Naive B cell (primary cell): Measurements from ENCODE around the gene NETO2. TPM values are rescaled to one million over a fixed set of nuclear protein-coding genes. Genes with fewer than 3 reads are reported as not detected.
"Not testable (repeated sequence)": the region's sequence is repeated elsewhere in the genome, so short reads cannot be mapped to it uniquely, and the experiment has no call there.

ENCODE experiments used
- ATAC-seq, 2 donors: fragments of 150-1000 bp; cut with Tn5 transposase; 2 replicates each; pipeline ENCODE4 v1.10.0; 2021; ENCODE audit warnings: low read depth in 2 of 2, mild to moderate bottlenecking in 2 of 2, moderate library complexity in 2 of 2
- DNase-seq: peaks from one replicate; pipeline ENCODE4 v3.0.0; 2022
- H3K27ac Mint-ChIP-seq, 6 donors: one replicate each; pipeline ENCODE4 v1.8.0; 2020 to 2022; ENCODE audit warnings: mild to moderate bottlenecking in 6 of 6, mixed read lengths in 6 of 6, moderate library complexity in 5 of 6, inconsistent platforms in 2 of 6
- H3K27me3 Mint-ChIP-seq, 3 donors: one replicate each; pipeline ENCODE4 v1.8.0; 2021 to 2022; ENCODE audit warnings: mixed read lengths in 3 of 3, mild to moderate bottlenecking in 1 of 3
- H3K36me3 Mint-ChIP-seq, 2 donors: one replicate each; pipeline ENCODE4 v1.8.0; 2020 to 2022; ENCODE audit warnings: mixed read lengths in 2 of 2, inconsistent platforms in 1 of 2, mild to moderate bottlenecking in 1 of 2
- H3K4me1 Mint-ChIP-seq, 3 donors: one replicate each; pipeline ENCODE4 v1.8.0; 2020 to 2022; ENCODE audit warnings: mixed read lengths in 3 of 3, inconsistent platforms in 1 of 3, mild to moderate bottlenecking in 1 of 3, moderate library complexity in 1 of 3
- H3K4me3 Mint-ChIP-seq, 8 donors: one replicate each; pipeline ENCODE4 v1.8.0; 2020 to 2022; ENCODE audit warnings: mild to moderate bottlenecking in 8 of 8, mixed read lengths in 8 of 8, moderate library complexity in 8 of 8, inconsistent platforms in 2 of 8
- H3K9me3 Mint-ChIP-seq, 7 donors: one replicate each; pipeline ENCODE4 v1.8.0; 2020 to 2022; ENCODE audit warnings: mixed read lengths in 7 of 7, mild to moderate bottlenecking in 5 of 7, inconsistent platforms in 2 of 7, moderate library complexity in 1 of 7
- polyA plus RNA-seq, 6 donors: library from polyadenylated mRNA; unstranded; fragments of 300-500 nt; fragmentation: Illumina TruSeq; gene quantifications; one replicate each; pipeline ENCODE4 v1.2.3, GENCODE V29; 2021; ENCODE audit warnings: low read depth in 6 of 6

The NETO2 gene
- polyA plus RNA-seq, 6 donors from 2014 or later, result 0.37 to 3.6 (median 0.97) TPM

GRCh38 chr16:47056688-47057629, 86.8 kb downstream of the NETO2 start:
- Mint-ChIP-seq H3K27ac (no peak overlapping the region), H3K9me3 (peaks cover 0 to 6% (median 2%) of the 10 kb centered on the region in 7 donors), H3K36me3 (peaks cover 0 to 2% of the 10 kb centered on the region in 2 donors), H3K4me1 (no peaks in the 10 kb centered on the region), H3K27me3 (peaks cover 0 to 6% (median 0%) of the 10 kb centered on the region in 3 donors), H3K4me3 (no peak overlapping the region)
- DNase-seq (no peak), ATAC-seq (no peak)

- H3K27ac Mint-ChIP-seq, result peak overlapping the region in 1 of 6 donors; percentile 27
- not testable (repeated sequence) for DNase-seq, H3K4me1 Mint-ChIP-seq, H3K4me3 Mint-ChIP-seq, H3K9me3 Mint-ChIP-seq, H3K27me3 Mint-ChIP-seq, ATAC-seq, H3K36me3 Mint-ChIP-seq
Measured at GRCh38 chr16:47056061-47056460, 87.7 kb downstream of the NETO2 start.

DNA sequence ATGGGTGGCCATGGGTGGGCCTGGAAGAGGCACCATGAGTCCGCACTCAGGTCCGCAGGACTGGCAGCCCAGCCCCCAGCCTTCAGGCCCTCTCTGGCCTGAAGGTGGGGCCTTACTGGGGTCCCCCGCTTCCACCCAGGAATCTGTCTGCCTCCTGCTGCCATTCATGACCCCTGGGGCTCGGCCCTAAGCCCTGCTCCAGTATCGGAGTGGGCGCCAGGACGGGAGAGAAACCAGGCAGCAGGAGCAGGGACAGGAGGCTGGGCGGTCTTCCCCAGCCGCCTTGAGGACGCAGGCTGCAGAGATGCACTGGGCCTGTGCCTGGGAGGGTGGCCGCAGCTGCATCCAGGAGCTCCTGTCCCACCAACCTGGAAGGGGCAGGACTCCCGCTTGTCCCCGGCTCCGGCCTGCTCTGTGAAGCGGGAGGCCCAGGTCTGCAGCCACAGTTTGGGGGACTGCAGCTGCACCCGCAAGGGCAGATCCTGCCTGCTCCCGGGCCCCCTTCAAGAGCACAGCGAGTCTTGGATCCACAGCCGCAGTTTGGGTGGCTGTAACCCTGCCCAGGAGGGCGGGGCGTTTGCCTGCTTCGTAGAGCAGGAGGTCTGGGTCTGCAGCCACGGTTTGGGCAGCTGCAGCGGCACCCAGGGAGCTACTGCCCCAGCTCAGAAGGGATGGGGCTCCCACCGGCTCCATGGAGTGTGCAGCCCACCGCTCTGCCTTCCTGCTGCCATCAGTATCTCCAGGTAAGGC, 88.4 kb downstream of the NETO2 start:
- no peak for ATAC-seq
- H3K4me1 Mint-ChIP-seq, result no peaks in the 10 kb centered on the region
- H3K27me3 Mint-ChIP-seq, result peaks cover 0 to 3% (median 0%) of the 10 kb centered on the region in 3 donors
- H3K9me3 Mint-ChIP-seq, result no peaks in the 10 kb centered on the region
- DNase-seq, result no peak
- no peak overlapping the region for H3K27ac Mint-ChIP-seq
- no peaks in the 10 kb centered on the region for H3K36me3 Mint-ChIP-seq
- H3K4me3 Mint-ChIP-seq, result no peak overlapping the region

- Mint-ChIP-seq H3K4me3 (no peak overlapping the region), H3K27ac (no peak overlapping the region), H3K9me3 (no peaks in the 10 kb centered on the region), H3K27me3 (no peaks in the 10 kb centered on the region), H3K36me3 (no peaks in the 10 kb centered on the region), H3K4me1 (no peaks in the 10 kb centered on the region)
- no peak for ATAC-seq
- DNase-seq, result no peak
Measured at GRCh38 chr16:47054306-47054705, 89.4 kb downstream of the NETO2 start.

- no peaks in the 10 kb centered on the region for H3K27me3 Mint-ChIP-seq
- DNase-seq (no peak), ATAC-seq (no peak)
- no peak overlapping the region for H3K4me3 Mint-ChIP-seq
- no peaks in the 10 kb centered on the region for H3K4me1 Mint-ChIP-seq
- H3K27ac Mint-ChIP-seq, result no peak overlapping the region
- H3K36me3 Mint-ChIP-seq, result no peaks in the 10 kb centered on the region
- H3K9me3 Mint-ChIP-seq, result no peaks in the 10 kb centered on the region
Measured at GRCh38 chr16:47053895-47054294, 89.8 kb downstream of the NETO2 start.

- H3K4me1 Mint-ChIP-seq, result peaks cover 0 to under 1% (median 0%) of the 10 kb centered on the region in 3 donors
- H3K27me3 Mint-ChIP-seq, result no peaks in the 10 kb centered on the region
- H3K27ac Mint-ChIP-seq, result peak overlapping the region in 1 of 6 donors; percentile 19
- ATAC-seq (no peak), DNase-seq (no peak)
- no peaks in the 10 kb centered on the region for H3K9me3 Mint-ChIP-seq
- no peaks in the 10 kb centered on the region for H3K36me3 Mint-ChIP-seq
- H3K4me3 Mint-ChIP-seq, result no peak overlapping the region
Measured at GRCh38 chr16:47052666-47053640, 90.8 kb downstream of the NETO2 start.

DNA sequence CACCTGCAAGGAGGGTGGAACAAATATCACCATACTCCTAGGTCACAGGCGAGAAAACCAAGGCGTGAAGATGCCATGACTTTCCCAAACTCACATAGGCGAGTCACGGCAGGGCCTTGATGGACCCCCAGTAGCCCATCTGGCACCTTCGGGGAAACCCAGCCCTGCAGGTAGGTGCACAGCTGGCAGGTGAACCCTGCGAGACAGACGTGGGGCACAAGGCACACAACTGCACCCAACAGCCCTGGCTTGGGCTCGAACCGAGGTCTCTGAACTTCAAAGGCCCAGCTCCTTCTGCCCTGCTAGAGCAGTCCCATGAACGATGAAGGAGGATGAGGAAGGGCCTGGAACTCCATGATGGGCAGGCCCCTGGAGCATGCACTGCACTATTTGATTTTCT, 92.7 kb downstream of the NETO2 start:
- no peak overlapping the region for H3K27ac Mint-ChIP-seq
- DNase-seq, result no peak
- no peaks in the 10 kb centered on the region for H3K9me3 Mint-ChIP-seq
- H3K36me3 Mint-ChIP-seq, result no peaks in the 10 kb centered on the region
- peaks cover 4 to 13% (median 13%) of the 10 kb centered on the region in 3 donors for H3K4me1 Mint-ChIP-seq
- H3K4me3 Mint-ChIP-seq, result no peak overlapping the region
- ATAC-seq, result no peak
- no peaks in the 10 kb centered on the region for H3K27me3 Mint-ChIP-seq

- Mint-ChIP-seq H3K4me1 (peaks cover 12 to 21% (median 19%) of the 10 kb centered on the region in 3 donors), H3K4me3 (no peak overlapping the region), H3K9me3 (no peaks in the 10 kb centered on the region), H3K27ac (peak overlapping the region in 1 of 6 donors; percentile 34), H3K27me3 (no peaks in the 10 kb centered on the region), H3K36me3 (no peaks in the 10 kb centered on the region)
- no peak for ATAC-seq
- DNase-seq, result no peak
Measured at GRCh38 chr16:47049901-47050583, 93.7 kb downstream of the NETO2 start.

DNA sequence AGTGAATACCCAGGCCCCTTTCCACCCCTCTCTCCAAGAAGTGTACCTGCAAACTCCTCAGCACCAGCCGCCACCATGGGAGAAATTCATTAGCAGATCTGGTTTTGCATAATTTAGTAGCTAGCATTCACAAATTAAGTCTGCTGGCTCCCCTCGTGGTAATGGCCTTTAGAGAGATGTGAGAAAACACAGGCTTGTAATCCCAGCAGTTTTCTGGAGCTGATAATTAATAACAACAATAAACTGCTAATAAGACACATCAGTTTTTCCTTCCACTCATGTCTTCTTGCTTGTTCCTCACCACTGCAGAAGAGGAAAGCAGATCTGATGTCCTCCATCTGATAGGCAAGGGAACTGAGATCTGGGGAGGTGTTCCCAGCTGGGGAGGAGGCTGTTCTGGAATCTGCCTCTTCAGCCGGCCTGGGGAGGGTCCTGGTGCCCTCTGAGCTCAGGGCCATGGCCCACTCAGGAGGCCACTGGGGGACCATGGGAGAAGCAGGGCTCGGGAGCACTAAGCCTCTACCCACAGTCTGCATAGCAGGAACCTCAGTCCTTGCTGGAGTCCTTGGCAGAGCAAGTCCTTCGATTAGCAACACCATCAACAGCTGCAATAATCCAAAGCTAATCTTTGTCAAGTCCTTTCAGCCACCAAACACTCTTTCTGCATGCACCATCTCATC, 96.1 kb downstream of the NETO2 start:
- H3K4me3 Mint-ChIP-seq, result peak overlapping the region in 2 of 8 donors; percentile 1 to 28
- H3K36me3 Mint-ChIP-seq, result no peaks in the 10 kb centered on the region
- ATAC-seq, result no peak
- no peak for DNase-seq
- H3K27me3 Mint-ChIP-seq, result no peaks in the 10 kb centered on the region
- H3K4me1 Mint-ChIP-seq, result peaks cover 20 to 30% (median 23%) of the 10 kb centered on the region in 3 donors
- H3K27ac Mint-ChIP-seq, result no peak overlapping the region
- H3K9me3 Mint-ChIP-seq, result no peaks in the 10 kb centered on the region

DNA sequence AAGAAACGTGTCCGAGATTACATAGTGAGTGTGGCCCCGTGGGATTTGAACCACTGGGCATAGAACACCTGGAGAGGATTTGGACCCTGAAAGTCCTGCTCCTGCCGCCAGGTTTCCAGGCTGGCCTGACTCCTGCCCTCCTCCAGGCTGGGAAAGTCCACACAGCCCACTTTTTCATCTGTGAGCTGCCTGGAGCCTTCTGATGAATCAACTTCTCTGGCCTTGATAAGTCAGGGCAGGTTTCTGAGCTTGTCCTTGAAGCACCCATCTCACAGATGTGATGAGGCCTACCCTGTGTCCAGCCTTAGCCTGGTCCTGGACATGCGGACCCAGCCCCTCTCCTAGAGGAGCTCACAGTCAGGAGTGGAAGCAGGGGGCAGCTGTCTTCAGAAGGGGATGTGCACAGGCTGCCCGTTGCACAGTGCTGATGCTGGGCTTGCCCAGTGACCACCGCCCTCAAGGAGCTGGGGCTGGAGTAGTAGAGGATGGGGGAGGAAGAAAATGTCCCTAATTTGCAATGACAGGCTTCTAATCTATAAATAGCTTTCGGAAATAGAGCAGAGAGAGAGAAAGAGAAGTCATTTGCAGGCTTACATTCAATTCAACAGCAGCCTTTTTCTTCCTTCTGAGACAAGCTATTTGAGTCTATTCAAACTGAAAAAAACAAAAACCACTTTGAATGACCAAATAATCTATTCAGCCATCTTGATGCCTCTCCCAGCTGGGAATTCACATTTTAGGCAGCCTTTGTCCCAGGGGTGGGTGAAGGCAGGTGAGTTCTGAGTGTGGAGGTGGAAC, 96.8 kb downstream of the NETO2 start:
- DNase-seq, result no peak
- peaks cover 23 to 34% (median 26%) of the 10 kb centered on the region in 3 donors for H3K4me1 Mint-ChIP-seq
- ATAC-seq, result no peak
- H3K36me3 Mint-ChIP-seq, result no peaks in the 10 kb centered on the region
- H3K27me3 Mint-ChIP-seq, result no peaks in the 10 kb centered on the region
- peak overlapping the region in 1 of 8 donors; percentile 1 for H3K4me3 Mint-ChIP-seq
- H3K27ac Mint-ChIP-seq, result peak overlapping the region in 1 of 6 donors; percentile 16
- H3K9me3 Mint-ChIP-seq, result no peaks in the 10 kb centered on the region

GRCh38 chr16:47045459-47045858, 98.3 kb downstream of the NETO2 start:
- Mint-ChIP-seq H3K4me1 (peaks cover 23 to 34% (median 26%) of the 10 kb centered on the region in 3 donors), H3K4me3 (no peak overlapping the region), H3K27me3 (no peaks in the 10 kb centered on the region), H3K36me3 (no peaks in the 10 kb centered on the region), H3K27ac (peak overlapping the region in 2 of 6 donors; percentile 30 to 44), H3K9me3 (no peaks in the 10 kb centered on the region)
- ATAC-seq (no peak), DNase-seq (no peak)
